H9 (cell line): ENCODE data around the gene INTS6. TPM values are rescaled to one million over a fixed set of nuclear protein-coding genes. Genes with fewer than 3 reads are reported as not detected.

Experiments used
- DNase-seq: peaks from one replicate; pipeline ENCODE4 v3.0.0-alpha.2; 2017
- H2AFZ ChIP-seq: one replicate; pipeline ENCODE4 v1.6.1; 2013; ENCODE audit warnings: mild to moderate bottlenecking, low read length, control low read depth, moderate library complexity
- H2AK5ac ChIP-seq: 2 replicates; pipeline ENCODE4 v1.6.1; 2013; ENCODE audit warnings: low read length, control low read depth, mixed read lengths; ENCODE audit not compliant: insufficient read length
- H2BK120ac ChIP-seq: one replicate; pipeline ENCODE4 v1.6.1; 2013; ENCODE audit warnings: low read depth, mild to moderate bottlenecking, low read length, control low read depth, inconsistent platforms; ENCODE audit not compliant: poor library complexity, severe bottlenecking
- H2BK12ac ChIP-seq: 2 replicates; pipeline ENCODE4 v1.6.1; 2013; ENCODE audit warnings: low read length, control low read depth, mixed read lengths, low read depth; ENCODE audit not compliant: insufficient read length
- H2BK15ac ChIP-seq: 2 replicates; pipeline ENCODE4 v1.6.1; 2013; ENCODE audit warnings: low read depth, low read length, control low read depth
- H2BK20ac ChIP-seq: one replicate; pipeline ENCODE4 v1.6.1; 2013; ENCODE audit warnings: low read depth, mild to moderate bottlenecking, low read length, control low read depth, inconsistent platforms; ENCODE audit not compliant: poor library complexity, severe bottlenecking
- H2BK5ac ChIP-seq: 2 replicates; pipeline ENCODE4 v1.6.1; 2013; ENCODE audit warnings: low read length, control low read depth, mixed read lengths; ENCODE audit not compliant: insufficient read length
- H3K14ac ChIP-seq: 2 replicates; pipeline ENCODE4 v1.6.1; 2013; ENCODE audit warnings: low read length, control low read depth; ENCODE audit not compliant: insufficient read depth
- H3K18ac ChIP-seq: 2 replicates; pipeline ENCODE4 v1.6.1; 2013; ENCODE audit warnings: low read depth, mild to moderate bottlenecking, mixed read lengths, low read length, control low read depth; ENCODE audit not compliant: insufficient read length
- H3K23ac ChIP-seq: 2 replicates; pipeline ENCODE4 v1.6.1; 2013; ENCODE audit warnings: low read length, control low read depth, mixed read lengths, low read depth; ENCODE audit not compliant: insufficient read length
- H3K23me2 ChIP-seq: 2 replicates; pipeline ENCODE4 v1.6.1; 2013; ENCODE audit warnings: low read depth, mild to moderate bottlenecking, mixed read lengths, low read length, control low read depth; ENCODE audit not compliant: insufficient read length, poor library complexity, severe bottlenecking
- H3K27ac ChIP-seq: 2 replicates; pipeline ENCODE4 v1.5.1; 2013; ENCODE audit warnings: low read length, control low read depth, mixed read lengths, low read depth; ENCODE audit not compliant: insufficient read length
- H3K27me3 ChIP-seq: 2 replicates; pipeline ENCODE4 v1.6.1; 2013; ENCODE audit warnings: low read length, control low read depth, inconsistent platforms; ENCODE audit not compliant: insufficient read depth
- H3K4ac ChIP-seq: 2 replicates; pipeline ENCODE4 v1.6.1; 2013; ENCODE audit warnings: low read depth, mild to moderate bottlenecking, control low read depth, inconsistent platforms, low read length, moderate library complexity
- H3K4me1 ChIP-seq: 2 replicates; pipeline ENCODE4 v1.6.1; 2013; ENCODE audit warnings: low read length, control low read depth, inconsistent platforms; ENCODE audit not compliant: insufficient read depth
- H3K4me2 ChIP-seq: 2 replicates; pipeline ENCODE4 v1.6.1; 2013; ENCODE audit warnings: low read length, control low read depth, mixed read lengths; ENCODE audit not compliant: insufficient read length, insufficient read depth
- H3K56ac ChIP-seq: 2 replicates; pipeline ENCODE4 v1.6.1; 2013; ENCODE audit warnings: low read depth, mild to moderate bottlenecking, mixed read lengths, low read length, control low read depth; ENCODE audit not compliant: insufficient read length
- H3K79me1 ChIP-seq: 2 replicates; pipeline ENCODE4 v1.6.1; 2013; ENCODE audit warnings: low read depth, mild to moderate bottlenecking, moderate library complexity, low read length, control low read depth, inconsistent platforms; ENCODE audit not compliant: insufficient read depth, poor library complexity, severe bottlenecking
- H3K79me2 ChIP-seq: 2 replicates; pipeline ENCODE4 v1.6.1; 2013; ENCODE audit warnings: low read length, control low read depth, inconsistent platforms; ENCODE audit not compliant: insufficient read depth
- H3K9ac ChIP-seq: 2 replicates; pipeline ENCODE4 v1.6.1; 2013; ENCODE audit warnings: low read length, control low read depth, mixed read lengths; ENCODE audit not compliant: insufficient read length; ENCODE audit errors: extremely low read depth
- H3K9me3 ChIP-seq: one replicate; pipeline ENCODE4 v1.6.1; 2013; ENCODE audit warnings: low read depth, low read length, inconsistent platforms; ENCODE audit not compliant: control insufficient read depth
- H3T11ph ChIP-seq: one replicate; pipeline ENCODE4 v1.6.1; 2013; ENCODE audit warnings: mild to moderate bottlenecking, low read length, control low read depth, inconsistent platforms
- H4K20me1 ChIP-seq: one replicate; pipeline ENCODE4 v1.6.1; 2013; ENCODE audit not compliant: control insufficient read depth, insufficient read length, insufficient read depth
- H4K5ac ChIP-seq: 2 replicates; pipeline ENCODE4 v1.6.1; 2013; ENCODE audit warnings: low read depth, mild to moderate bottlenecking, mixed read lengths, low read length, control low read depth; ENCODE audit not compliant: insufficient read length
- H4K8ac ChIP-seq: replicated peaks from 2 replicates; pipeline ENCODE4 v1.6.1; 2013; ENCODE audit warnings: low read length, control low read depth, mixed read lengths, low read depth; ENCODE audit not compliant: insufficient read length
- H4K91ac ChIP-seq: 2 replicates; pipeline ENCODE4 v1.6.1; 2013; ENCODE audit warnings: low read depth, mild to moderate bottlenecking, moderate library complexity, mixed read lengths, low read length, control low read depth; ENCODE audit not compliant: insufficient read length
- H3K27ac Mint-ChIP-seq, 3 experiments: 2 replicates in 2 of 3; 3 replicates in 1 of 3; pipeline ENCODE4 v1.8.0; 2020 to 2021; ENCODE audit warnings: mixed read lengths in 3 of 3, mild to moderate bottlenecking in 1 of 3, moderate library complexity in 1 of 3
- H3K27me3 Mint-ChIP-seq: 2 replicates; pipeline ENCODE4 v1.8.0; 2021; ENCODE audit warnings: low read depth, mild to moderate bottlenecking, moderate library complexity, mixed read lengths
- H3K36me3 Mint-ChIP-seq, 3 experiments: 2 replicates in 2 of 3; 3 replicates in 1 of 3; pipeline ENCODE4 v1.8.0; 2020 to 2021; ENCODE audit warnings: low read depth in 3 of 3, mixed read lengths in 3 of 3; ENCODE audit not compliant: insufficient read depth in 1 of 3
- H3K4me1 Mint-ChIP-seq, 2 experiments: 2 replicates each; pipeline ENCODE4 v1.8.0; 2020; ENCODE audit warnings: mixed read lengths in 2 of 2
- H3K4me3 Mint-ChIP-seq, 2 experiments: 2 replicates in 1 of 2; 3 replicates in 1 of 2; pipeline ENCODE4 v1.8.0; 2020 to 2021; ENCODE audit warnings: mild to moderate bottlenecking in 2 of 2, mixed read lengths in 2 of 2, moderate library complexity in 1 of 2
- H3K9me3 Mint-ChIP-seq, 2 experiments: 2 replicates in 1 of 2; 3 replicates in 1 of 2; pipeline ENCODE4 v1.8.0; 2020; ENCODE audit warnings: mild to moderate bottlenecking in 2 of 2, mixed read lengths in 2 of 2, moderate library complexity in 1 of 2
- WGBS: extraction: QIAGEN DNeasy Blood & Tissue Kit; methylation state at CpG from one replicate; pipeline ENCODE4 v1.1.7; 2013; ENCODE audit warnings: missing lambda C conversion rate, low lambda C conversion rate, mixed read lengths; ENCODE audit not compliant: insufficient read length; ENCODE audit errors: extremely low coverage; 5-methylcytosine and 5-hydroxymethylcytosine counted together
- total RNA-seq: library from RNA; stranded (reverse); gene quantifications from 2 replicates; pipeline ENCODE4 v1.2.1, GENCODE V29; 2021
- TF ChIP-seq, protein P1 (sequence below): fragments of 200-600 bp; sonication (generic); conservative IDR thresholded peaks from 3 replicates; pipeline ENCODE4 v1.8.0; 2021; ENCODE audit warnings: antibody characterized with exemption, mild to moderate bottlenecking

INTS6 gene
- total RNA-seq, 1 experiment from 2014 or later = 61.2 TPM

- Histone ChIP-seq H4K8ac (no peak overlapping the region), H3K18ac (no peak overlapping the region), H3K79me2 (no peaks in the 10 kb centered on the region), H2BK20ac (no peak overlapping the region), H3K27ac (no peak overlapping the region), H3K4me2 (no peak overlapping the region), H2BK5ac (no peak overlapping the region), H4K5ac (no peak overlapping the region), H3K56ac (no peak overlapping the region), H3K23me2 (no peaks in the 10 kb centered on the region), H4K91ac (no peak overlapping the region), H3K23ac (no peak overlapping the region), H2AK5ac (no peak overlapping the region), H3K79me1 (no peaks in the 10 kb centered on the region), H3K9me3 (no peaks in the 10 kb centered on the region), H3K9ac (no peak overlapping the region), H2AFZ (no peak overlapping the region), H3K4ac (no peak overlapping the region), H4K20me1 (no peaks in the 10 kb centered on the region), H3T11ph (no peak overlapping the region), H2BK120ac (no peak overlapping the region), H3K14ac (no peak overlapping the region), H3K4me1 (no peaks in the 10 kb centered on the region), H3K27me3 (no peaks in the 10 kb centered on the region), H2BK15ac (no peak overlapping the region), H2BK12ac (no peak overlapping the region)
- Mint-ChIP-seq H3K4me3 (no peak overlapping the region), H3K27ac (no peak overlapping the region; a peak in 1 of 7 replicates), H3K9me3 (peaks cover 0 to 3% of the 10 kb centered on the region in 2 experiments; a peak in 1 of 5 replicates), H3K4me1 (peaks cover 24 to 35% of the 10 kb centered on the region in 2 experiments), H3K27me3 (0 out of 2 replicates have a peak, but pooled peaks cover 2% of the 10 kb centered on the region), H3K36me3 (peaks cover 0 to 7% (median 0%) of the 10 kb centered on the region in 3 experiments; a peak in 2 of 7 replicates)
- TF ChIP-seq, protein P1, sequence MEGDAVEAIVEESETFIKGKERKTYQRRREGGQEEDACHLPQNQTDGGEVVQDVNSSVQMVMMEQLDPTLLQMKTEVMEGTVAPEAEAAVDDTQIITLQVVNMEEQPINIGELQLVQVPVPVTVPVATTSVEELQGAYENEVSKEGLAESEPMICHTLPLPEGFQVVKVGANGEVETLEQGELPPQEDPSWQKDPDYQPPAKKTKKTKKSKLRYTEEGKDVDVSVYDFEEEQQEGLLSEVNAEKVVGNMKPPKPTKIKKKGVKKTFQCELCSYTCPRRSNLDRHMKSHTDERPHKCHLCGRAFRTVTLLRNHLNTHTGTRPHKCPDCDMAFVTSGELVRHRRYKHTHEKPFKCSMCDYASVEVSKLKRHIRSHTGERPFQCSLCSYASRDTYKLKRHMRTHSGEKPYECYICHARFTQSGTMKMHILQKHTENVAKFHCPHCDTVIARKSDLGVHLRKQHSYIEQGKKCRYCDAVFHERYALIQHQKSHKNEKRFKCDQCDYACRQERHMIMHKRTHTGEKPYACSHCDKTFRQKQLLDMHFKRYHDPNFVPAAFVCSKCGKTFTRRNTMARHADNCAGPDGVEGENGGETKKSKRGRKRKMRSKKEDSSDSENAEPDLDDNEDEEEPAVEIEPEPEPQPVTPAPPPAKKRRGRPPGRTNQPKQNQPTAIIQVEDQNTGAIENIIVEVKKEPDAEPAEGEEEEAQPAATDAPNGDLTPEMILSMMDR = no peak
- DNase-seq = no peak
- WGBS = no CpG with 5 or more reads among the region's 2 CpGs
These were observed 106.4 kb downstream of the INTS6 start for GRCh38 chr13:51346397-51346796.
